Choroid plexus epithelial cell (primary cell): ENCODE data around the gene PGR.

Experiments
- DNase-seq: peaks from one replicate; pipeline ENCODE4 v3.0.0-alpha.2; 2010; ENCODE audit warnings: low read depth
- H3K4me3 ChIP-seq: 2 replicates; pipeline ENCODE4 v1.5.1; 2011; ENCODE audit warnings: low read depth, mild to moderate bottlenecking, control low read depth, low read length, moderate library complexity
- TF ChIP-seq, protein P1 (sequence below): conservative IDR thresholded peaks from 2 replicates; pipeline ENCODE4 v1.5.1; 2011; ENCODE audit warnings: low read depth, mild to moderate bottlenecking, control low read depth, inconsistent platforms, low read length, moderate library complexity

PGR gene

DNA sequence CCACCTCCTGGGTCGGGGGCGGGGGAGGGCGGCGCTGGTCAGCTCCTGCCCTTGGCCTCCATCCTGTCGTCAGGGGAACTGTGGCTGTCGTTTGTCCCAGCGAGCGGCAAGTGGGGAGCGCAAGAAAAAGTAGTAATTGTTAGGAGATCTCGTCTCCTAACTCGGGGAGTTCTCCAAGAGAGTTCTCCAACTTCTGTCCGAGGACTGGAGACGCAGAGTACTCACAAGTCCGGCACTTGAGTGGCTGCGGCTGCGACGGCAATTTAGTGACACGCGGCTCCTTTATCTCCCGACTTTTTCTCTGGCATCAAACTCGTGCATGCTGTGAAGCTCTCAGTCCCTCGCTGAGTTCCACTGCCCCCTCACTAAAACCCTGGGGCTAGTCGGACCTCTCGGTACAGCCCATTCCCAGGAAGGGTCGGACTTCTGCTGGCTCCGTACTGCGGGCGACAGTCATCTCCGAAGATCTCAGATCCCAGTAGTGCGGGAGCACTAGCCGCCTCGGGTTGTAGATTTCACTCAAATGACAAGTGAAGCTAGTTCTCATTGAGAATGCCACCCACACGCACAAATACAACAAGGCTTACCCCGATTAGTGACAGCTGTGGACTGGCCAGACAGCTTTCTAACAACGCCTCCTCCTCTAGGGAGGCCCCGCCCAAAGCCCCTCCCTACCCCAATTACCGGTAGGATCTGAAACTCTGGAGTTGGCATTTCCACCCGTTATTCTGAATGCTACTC is at the start of gene PGR:
Gene PGR, minus strand, starts transcription at position 611 of the 741 bp plus-strand sequence. CDS start 743 bp downstream, outside the sequence.
- DNase-seq, result no peak
- no peak within 1 kb of the TSS for H3K4me3 ChIP-seq
- TF ChIP-seq, protein P1, sequence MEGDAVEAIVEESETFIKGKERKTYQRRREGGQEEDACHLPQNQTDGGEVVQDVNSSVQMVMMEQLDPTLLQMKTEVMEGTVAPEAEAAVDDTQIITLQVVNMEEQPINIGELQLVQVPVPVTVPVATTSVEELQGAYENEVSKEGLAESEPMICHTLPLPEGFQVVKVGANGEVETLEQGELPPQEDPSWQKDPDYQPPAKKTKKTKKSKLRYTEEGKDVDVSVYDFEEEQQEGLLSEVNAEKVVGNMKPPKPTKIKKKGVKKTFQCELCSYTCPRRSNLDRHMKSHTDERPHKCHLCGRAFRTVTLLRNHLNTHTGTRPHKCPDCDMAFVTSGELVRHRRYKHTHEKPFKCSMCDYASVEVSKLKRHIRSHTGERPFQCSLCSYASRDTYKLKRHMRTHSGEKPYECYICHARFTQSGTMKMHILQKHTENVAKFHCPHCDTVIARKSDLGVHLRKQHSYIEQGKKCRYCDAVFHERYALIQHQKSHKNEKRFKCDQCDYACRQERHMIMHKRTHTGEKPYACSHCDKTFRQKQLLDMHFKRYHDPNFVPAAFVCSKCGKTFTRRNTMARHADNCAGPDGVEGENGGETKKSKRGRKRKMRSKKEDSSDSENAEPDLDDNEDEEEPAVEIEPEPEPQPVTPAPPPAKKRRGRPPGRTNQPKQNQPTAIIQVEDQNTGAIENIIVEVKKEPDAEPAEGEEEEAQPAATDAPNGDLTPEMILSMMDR, result no peak

DNA sequence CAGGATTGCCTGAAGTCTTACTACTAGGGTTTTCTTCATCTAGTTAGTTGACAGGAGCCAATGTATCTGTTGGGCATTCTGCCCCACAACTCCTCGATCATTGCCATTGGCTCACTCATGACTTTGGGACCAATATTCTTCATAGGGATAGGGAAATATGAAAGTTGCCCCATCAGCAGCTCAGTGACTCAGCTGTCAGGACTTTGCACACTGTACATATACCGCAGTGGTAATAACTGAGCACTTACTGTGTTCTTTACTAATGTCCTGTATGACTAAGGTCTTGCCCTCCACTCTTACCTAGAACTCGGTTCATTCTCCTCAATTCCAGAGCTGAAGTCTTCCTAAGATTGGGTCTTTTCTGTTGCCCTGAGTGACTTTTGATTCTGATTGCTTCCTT is 46.8 kb upstream of the PGR start:
- TF ChIP-seq, protein P1, result no peak
- H3K4me3 ChIP-seq, result no peak overlapping the region
- no peak for DNase-seq

DNA sequence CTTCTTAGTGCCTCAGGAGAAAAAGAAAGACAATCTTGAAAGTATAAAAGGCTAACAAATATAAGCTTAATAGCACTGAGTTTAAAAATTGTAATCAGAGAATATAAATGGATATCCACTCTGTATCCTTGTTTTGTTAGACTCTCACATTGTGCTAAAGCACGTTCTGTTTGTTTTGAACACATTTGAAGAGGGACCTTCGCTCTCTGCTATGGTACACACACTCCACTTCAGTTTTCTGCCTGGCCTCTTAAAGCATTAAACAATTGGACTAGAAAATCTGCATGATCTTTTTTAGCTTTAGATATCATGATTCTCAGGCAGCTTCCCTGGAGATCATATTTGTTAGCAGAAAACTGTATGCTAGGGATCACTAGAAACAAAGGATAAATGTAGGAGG is 40.3 kb upstream of the PGR start:
- H3K4me3 ChIP-seq, result no peak overlapping the region
- DNase-seq, result no peak
- TF ChIP-seq, protein P1, result no peak

DNA sequence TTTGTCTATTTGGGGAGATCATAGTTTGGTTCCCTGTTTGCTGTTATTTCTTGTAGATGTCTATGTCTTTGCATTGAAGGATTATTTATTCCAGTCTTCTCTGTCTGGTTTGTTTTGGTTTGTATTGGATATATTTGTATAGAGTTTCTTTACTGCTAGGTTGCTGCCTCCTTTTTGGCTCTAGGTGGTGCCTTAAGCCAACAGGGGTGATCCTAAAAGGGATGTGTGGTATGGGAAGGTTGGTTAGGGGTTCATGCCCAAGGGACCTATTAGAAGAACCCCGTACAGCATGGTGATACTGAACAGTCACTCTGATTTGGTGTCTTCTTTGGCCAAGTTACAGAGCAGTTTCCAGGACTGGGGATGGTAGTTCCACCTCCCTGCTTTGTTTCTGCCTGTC is 36.4 kb upstream of the PGR start:
- no peak for DNase-seq
- TF ChIP-seq, protein P1, result no peak
- no peak overlapping the region for H3K4me3 ChIP-seq

DNA sequence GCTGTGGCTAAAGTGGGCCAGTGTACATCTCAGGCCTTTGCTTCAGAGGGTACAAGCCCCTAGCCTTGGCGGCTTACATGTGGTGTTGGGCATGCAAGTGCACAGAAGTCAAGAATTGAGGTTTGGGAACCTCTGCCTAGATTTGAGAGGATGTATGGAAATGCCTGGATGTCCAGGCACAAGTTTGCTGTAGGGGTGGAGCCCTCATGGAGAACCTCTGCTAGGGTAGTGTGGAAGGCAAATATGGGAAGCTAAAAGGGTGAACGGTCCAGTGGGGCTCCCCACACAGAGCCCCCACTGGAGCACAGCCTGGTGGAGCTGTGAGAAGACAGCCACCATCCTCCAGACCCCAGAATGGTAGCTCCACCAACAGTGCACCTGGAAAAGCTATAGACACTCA is 28.5 kb upstream of the PGR start:
- TF ChIP-seq, protein P1, result no peak
- no peak overlapping the region for H3K4me3 ChIP-seq
- DNase-seq, result no peak

DNA sequence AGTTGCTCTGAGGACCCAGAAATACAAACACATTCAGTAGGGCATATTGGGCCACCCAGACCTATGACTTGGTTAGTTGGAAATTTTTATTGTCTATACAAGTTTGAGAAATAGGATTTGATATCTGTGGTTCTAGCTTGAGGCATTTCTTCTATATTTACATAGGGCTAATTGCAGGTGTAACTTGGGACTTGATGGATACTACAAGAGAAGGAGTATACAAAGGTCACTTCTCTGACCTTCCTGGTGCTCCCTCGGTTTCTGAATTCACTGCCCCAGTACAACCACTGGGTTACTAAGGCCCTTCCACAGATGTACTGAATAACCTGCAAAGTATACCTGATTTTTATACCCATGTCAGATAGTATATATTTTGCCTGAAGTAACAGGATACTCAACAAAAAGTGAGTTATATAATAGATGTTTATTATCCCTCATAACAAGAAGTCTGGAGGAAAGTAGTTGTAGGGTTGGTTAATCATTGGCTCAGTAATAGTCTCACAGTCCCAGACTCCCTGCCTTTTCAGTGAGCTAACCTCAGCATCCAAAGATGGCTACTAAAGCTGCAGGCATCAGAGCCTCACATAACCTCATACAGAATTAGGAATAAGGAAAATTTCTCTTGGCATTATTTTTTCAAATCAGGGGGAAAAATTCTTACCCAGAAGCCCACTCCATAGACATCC is 8.8 kb upstream of the PGR start:
- H3K4me3 ChIP-seq, result no peak overlapping the region
- DNase-seq, result no peak
- TF ChIP-seq, protein P1, result no peak
